Vagina (tissue), 2 donors: Measurements from ENCODE around the gene FIBCD1.

Source experiments
- CTCF ChIP-seq, 3 experiments: fragments of 450-650 bp in 2 of 3; fragments of 200-600 bp in 1 of 3; sonication (generic) in 1 of 3; IDR thresholded peaks; one replicate each; pipeline ENCODE4 v1.5.1; 2017 to 2019; ENCODE audit warnings: antibody characterized with exemption in 3 of 3, mild to moderate bottlenecking in 2 of 3, moderate library complexity in 2 of 3
- POLR2A ChIP-seq, 2 donors: fragments of 450-650 bp; IDR thresholded peaks; one replicate each; pipeline ENCODE4 v1.6.1; 2017; ENCODE audit warnings: antibody characterized with exemption in 2 of 2, mild to moderate bottlenecking in 2 of 2, moderate library complexity in 2 of 2

GRCh38 chr9:130901498-130902203 is 37.4 kb downstream of the FIBCD1 start:
- TF ChIP-seq CTCF (IDR thresholded peaks at IDR 0.05) (no peak), POLR2A (IDR thresholded peaks at IDR 0.05) (no peak)
